NCI-H1436 treated with DMSO at 0.1 percent for 48 hours (cell line): ENCODE data around the gene RFX4.
"Not testable (repeated sequence)": the region's sequence is repeated elsewhere in the genome, so short reads cannot be mapped to it uniquely, and the experiment has no call there.

ENCODE experiments used
- DNase-seq: peaks from one replicate; lab custom pipeline; 2025; lab: John Stamatoyannopoulos, UW

The RFX4 gene

DNA sequence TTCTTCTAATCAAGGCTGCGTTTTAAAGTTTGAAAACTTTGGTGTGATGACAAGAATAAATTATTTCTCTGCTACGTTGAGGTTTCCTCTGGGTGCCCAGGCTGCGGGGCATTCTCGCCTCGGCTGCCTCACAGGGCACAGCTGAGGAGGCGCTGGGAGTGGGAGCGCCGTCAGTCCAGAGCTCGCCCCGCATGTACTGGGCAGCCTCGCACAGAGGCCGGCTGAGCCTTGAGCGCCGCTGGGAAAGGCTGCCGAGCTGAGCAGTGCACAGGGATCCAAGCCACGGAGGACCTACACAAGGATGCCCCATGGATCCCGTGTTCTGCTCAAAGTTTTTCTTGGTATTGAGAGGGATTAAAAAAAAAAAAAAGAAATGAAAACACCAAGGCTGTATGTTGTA lies 11.6 kb downstream of the RFX4 start:
- DNase-seq = no peak

DNA sequence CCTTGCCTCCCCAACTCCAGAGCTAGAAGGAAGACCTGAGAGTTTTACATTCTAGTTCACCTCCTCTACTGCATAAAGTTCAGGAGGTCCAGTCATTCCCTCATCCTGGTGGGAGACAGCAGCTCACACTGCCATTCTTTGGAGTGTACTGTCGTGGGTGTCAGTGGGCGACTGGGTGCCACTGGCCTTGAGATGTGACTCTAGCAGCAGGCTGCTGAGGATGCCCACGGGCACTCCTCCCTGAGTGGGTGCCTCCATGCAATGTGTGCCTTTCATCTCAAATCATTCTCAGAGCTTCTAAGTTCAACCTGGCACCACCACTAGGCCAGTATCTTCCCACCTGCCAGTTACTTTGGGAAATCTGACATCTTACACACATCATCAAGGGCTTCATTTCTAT lies 12.5 kb downstream of the RFX4 start:
- DNase-seq = no peak

DNA sequence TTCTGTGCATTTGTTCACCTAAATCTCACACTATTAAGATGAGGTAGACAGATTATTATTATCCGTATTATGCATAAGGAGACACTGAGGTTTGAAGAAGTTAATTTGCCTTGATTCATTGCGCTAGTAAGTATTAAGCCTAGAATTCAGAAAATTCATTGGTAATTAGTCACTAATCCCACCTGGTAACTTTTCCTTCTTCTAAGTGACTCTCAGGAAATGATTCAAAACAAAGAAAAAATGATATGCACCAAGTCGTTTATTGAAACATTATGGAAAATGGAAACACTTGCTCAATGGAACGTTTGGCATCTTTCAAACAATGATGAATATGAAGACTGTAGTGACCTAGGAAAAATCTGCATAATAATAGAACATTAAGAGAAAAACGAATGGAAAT lies 15.2 kb downstream of the RFX4 start:
- DNase-seq = no peak

DNA sequence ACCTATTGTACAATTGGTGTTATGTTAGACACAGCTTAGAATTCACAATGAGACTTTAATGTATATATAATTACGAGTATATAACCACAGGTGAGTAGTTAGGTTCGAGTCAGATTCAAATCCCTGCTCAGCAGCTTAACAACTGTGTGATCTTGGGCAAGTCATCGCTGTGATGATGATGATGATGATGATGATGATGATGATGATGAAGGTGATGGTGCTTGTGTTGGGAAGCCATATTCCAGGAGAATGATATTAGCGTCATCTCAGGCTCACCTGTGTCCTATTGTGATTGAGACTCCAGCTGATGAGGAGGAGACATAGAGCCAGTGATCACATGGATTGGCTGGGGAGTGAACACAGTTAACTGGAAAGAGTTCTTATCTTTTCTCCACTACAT lies 16.5 kb downstream of the RFX4 start:
- DNase-seq = no peak

DNA sequence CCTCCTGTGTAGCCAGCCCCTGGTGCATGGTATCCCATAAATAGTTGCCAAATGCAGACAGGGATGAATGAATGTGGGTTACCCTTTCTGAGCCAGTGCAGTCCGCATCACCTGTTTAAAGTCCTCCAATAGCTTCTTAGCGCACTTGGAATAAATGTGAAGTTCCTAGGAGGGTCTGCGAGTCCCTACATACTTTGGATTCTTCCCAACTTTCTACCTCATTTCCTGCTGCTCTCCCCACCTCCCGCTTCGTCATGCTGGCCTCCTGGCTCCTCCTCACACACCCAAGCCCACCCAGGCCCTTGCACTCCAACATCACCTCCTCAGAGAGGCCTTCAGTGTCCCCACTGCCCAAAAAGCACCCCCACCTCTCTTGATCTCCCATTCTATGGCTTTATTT lies 17.7 kb downstream of the RFX4 start:
- no peak for DNase-seq

DNA sequence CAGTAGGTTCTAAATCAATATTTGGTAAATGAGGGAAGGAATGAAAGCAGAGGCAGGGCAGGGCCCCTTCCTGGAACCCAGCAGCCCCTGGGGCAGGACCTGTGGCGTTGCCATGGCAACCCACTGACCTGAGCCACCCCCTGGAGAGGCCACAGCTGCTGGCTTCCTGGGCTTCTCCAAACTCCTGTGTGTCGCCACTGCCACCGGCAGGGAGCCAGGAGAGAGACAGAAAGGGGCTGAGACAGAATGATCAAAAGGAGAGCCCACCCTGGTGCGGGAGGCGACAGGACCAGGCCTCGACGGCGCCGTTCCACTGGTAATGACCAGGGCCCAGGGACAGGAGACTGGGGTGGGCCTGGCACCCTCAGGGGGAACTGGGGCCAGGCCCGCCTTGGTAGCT lies 18.2 kb downstream of the RFX4 start:
- no peak for DNase-seq

DNA sequence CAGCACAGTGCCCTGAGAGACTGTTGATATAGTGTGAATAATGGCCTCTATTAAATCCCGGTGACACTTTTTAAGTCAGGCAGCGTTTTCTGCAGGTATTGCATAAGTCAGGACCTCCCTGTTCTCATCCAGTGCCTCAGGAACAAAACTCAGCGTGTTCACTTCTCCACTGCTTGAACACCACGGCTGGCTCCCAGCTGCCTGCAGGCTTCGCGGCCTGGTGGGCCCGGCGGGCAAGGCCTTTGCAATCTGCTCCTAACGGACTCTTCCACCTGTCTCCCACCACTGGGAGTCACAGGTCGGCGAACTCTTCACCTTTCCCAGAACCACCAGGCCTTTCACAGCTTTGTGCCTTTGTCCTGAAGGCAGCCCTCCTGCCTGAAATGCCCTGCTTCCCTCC lies 18.7 kb downstream of the RFX4 start:
- DNase-seq = no peak

DNA sequence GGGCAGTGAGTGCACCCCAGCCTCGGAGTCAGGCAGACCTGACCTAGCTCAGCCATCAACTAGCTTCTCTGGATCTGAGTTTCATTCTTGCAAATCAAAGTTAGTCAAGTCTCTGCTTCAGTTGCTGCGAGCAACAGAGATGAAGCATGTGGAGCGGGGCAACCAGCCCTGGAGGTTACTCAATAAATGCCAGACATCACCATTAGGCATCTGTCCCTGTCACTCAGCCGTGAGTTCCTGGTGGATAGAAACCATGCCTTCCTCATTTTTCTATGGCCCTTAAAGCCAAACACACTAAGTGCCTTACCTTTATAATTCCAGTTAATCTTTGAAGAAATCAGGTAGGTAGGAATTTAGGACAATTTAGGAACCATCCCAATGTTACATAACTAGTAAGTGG lies 19.3 kb downstream of the RFX4 start:
- DNase-seq = no peak

DNA sequence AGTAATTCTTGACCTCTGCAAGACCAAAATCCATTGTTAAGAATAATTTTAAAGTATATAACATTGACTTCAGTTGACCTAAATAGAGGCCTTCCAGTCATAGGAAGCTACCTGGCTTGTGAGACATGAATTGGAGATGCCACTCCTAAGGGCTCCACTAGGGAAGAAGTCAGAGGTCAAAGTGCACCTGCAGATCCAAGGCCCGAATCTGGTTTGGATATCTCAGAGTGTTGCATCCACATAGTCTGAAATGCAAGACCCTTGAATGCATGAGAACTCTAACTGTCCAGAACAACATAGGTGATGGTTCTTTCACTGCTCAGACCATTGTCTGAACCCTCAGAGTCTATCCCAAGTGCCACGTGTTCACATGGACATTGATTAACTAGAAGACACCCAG lies 22.4 kb downstream of the RFX4 start:
- no peak for DNase-seq

DNA sequence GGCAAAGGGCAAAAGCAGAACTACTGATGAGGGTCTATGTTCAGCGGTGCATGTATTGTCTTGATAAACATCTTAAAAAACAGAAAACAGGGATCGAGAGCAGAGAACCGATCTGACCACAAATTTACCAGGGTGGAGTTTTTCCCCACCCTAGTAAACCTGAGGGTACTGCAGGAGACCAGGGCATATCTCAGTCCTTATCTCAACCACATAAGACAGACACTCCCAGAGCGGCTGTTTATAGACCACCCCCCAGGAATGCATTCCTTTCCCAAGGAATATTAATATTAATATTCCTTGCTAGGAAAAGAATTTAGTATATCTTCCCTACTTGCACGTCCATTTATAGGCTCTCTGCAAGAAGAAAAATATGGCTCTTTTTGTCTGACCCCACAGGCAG lies 37.8 kb downstream of the RFX4 start:
- DNase-seq = not testable (repeated sequence)

DNA sequence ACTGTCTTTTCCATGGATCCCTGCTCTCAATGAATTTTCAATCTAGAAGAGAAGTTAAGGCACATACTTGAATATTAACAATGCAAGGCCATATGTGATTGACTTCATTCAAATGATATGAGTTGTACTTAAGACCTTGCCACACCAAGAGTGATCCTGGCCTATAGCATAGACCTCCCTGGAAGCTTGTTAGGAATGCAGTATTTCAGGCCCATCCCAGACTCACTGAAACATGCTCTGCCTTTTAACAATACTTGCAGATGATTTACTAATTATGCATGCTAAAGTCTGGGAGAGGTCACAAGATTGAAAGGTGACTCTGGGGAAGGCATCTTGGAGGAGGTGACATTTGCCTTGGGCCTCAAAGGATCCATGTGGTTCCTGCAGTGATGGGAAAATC lies 43.2 kb downstream of the RFX4 start:
- no peak for DNase-seq

DNA sequence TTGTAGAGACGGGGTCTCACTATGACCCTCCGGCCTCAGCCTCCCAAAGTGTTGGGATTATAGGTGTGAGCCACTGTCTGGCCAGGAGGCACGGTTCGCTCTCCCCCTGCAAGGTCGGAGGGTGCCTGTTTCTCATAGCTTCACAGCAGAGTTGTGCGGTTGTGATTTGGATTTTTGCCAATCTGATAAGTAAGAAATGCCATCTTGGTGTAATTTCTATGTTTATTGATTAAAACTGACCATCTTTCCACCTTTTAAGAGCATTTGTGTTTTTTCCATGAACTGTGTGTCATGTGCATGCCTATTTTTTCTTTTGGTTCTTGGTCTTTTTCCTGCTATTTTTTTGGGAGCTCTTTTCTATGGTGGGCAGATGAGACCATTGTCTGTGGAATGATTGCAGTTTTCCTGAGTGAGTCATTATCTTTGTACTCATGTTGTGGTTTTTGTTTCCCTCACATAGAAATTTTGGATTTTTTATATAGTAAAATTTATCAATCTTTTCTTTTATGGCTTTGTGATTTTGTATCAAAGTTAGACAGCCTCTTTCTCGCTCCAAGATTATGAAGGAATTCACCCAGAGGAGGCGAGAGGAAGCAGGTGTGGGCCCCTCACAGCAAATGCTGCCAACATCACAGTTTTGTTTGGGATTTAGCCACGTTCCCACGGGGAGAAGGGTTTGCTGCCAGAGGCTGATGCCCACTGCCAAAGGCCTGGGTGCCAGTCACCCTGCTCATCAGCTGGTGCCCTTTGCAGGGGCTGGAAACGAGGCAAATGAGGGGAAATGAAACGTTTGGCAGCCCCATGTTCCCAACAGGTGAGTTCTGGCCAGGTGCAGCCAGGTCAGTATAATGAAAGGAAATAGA lies 47.2 kb downstream of the RFX4 start:
- no peak for DNase-seq

DNA sequence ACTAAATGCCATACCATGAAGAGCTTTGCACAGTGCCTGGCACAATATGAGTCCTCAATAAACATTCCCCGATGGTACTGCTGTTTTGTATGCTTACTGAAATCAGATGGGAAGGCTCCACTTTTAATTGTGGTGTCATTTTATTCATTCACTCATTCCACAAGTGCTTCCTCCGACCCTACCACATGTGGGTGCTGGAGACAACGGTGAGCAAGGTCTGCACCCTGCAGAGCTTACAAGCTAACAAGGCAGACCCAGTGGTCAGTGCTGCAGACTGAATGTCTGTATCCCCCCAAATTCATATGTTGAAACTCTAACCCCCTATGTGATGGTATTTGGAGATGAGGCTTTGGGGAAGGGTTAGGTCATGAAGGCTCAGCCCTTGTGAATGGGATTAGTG lies 48.3 kb downstream of the RFX4 start:
- DNase-seq = no peak

DNA sequence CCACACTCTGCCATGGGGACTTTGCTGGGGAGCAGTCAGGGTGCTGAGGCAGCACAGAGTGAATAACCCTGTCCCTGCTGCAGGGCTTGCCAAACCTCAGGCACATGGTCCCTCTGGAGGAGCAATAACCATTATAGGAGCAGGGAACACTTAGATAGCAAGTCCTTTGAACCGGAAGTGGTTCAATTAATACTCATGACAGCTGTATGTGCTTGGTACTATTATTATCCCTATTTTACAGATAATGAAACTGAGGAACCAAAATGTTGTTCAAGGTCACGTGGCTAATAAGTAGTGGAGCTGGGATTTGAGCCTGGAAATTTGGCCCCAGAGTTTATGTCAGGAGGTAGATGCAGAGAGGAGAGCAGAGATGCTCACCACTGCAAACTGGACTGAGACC lies 49.0 kb downstream of the RFX4 start:
- DNase-seq = no peak

DNA sequence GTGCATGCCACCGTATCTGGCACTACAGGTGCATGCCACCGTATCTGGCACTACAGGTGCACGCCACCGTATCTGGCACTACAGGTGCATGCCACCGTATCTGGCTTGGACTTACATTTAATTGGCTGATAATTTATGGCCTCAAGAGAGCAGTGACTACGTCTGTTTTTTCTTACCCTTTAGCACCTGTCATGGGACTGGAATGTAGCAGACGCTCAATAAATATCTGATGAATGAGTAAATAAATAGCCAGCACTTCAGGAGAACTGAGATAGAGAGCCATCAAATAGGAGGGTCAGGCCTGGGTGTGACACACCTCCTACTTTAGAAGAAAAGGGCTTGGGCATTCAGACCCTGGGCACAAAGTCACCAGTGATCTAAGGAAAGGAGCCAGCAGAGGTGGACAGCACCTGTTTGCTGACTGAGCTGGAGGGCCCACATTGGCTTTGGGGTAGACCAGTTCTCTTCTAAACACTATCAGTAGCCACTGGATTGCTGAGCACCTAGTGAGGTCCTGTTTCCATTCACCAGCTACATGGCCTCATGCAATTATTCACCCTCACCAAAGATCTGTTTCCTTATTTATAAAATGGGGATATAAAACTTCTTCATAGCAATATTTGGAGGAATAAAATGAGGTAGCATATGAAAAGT lies 50.1 kb downstream of the RFX4 start:
- no peak for DNase-seq

DNA sequence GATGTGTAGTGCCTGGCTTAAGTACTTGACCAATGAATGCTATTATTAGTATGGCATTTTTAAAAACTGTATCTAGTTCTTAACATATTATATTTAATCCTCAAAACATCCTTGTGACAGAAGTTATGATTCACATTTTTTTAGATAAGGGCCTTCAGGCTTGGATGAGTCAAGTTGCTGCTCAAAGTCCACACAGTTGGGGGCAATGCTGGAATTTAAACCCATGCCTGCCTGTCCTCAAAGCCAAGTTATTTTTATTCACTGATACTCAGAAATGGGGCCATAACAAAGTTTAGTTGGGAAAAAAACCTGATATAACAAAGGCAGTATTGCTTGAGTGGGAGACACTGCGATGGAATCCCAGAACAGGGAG lies 50.6 kb downstream of the RFX4 start:
- no peak for DNase-seq

DNA sequence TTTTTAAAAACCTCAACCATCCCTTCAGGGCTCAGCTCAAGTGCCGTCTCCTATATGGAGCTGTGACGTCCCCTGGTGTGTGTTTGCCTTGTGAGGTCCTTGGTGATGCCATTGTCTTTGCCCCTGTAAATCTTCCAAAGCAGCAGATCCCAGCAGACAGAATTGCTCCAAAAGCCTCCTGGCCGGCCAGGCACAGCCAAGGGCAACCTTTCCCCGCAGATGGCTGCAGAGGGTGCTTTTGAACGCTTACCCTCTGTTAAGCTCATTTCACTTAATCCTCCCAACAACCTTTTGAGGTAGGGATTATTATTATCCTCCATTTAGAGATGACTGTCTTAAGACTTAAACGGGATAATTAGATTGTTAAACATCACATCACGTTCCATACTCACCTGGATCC lies 51.4 kb downstream of the RFX4 start:
- no peak for DNase-seq

DNA sequence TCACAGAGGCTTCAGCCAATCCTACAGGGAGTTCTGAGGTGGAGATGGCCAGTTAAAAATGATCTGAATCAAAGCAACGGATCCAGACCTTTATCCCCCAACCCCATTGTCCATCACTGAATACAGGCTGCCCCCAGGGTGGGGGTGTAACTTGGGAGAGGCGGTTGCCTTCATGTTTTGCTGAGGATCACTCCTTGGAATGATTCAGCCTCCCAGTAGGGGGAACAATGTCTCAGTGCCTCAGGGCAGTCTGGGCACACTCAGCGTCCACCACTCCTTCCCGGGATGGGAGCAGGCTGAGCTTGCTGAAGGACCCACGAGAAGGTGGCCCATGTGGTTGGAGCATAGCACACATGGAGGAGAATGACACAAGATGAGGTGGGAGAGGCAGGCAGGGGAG lies 60.2 kb downstream of the RFX4 start:
- DNase-seq = no peak

DNA sequence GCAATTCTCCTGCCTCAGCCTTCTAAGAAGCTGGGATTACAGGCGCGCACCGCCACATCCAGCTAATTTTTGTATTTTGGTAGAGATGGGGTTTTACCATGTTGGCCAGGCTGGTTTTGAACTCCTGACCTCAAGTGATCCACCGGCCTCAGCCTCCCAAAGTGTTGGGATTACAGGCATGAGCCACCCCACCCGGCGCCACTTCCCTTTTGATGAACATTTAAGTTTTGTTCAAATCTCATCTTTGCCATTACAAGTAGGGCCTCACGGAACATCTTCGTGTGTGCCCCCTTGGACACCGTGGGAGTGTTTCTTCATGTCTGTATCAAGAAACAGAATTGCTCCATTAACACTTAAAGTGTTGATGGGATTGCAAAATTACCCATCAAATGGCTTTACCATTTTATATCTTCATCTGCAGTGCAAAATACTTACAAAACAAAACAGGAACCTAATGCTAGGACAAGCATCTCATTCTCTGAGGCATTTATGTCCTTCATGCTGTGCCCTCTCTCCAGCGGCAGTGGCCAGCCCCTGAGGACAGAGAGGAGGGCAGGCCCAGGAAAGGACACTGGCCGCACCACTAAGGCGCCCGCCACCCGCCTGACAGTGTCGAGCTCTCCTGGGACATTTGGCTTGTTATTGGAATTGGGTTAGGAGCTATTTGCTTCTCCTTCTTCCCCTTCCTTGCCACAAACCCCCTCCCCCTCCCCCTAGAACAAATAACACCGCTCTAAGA lies 61.7 kb downstream of the RFX4 start:
- DNase-seq = no peak

DNA sequence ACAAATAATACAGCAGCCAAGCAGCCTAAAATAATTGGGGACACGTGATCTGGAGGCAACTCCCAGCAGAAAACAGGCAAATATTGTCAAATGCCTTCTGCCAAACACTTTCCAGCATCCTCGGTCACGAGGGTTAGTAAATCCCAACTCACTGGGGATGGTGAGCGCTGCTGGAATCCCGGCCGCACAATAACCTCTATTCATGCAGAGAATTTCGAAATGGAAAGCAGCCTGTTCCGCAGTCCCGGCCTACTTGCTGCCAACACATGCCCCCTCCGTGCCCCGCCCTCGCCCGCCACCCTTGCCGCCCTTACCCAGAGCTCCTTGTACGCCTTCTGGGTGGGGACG lies 62.2 kb downstream of the RFX4 start:
- no peak for DNase-seq

DNA sequence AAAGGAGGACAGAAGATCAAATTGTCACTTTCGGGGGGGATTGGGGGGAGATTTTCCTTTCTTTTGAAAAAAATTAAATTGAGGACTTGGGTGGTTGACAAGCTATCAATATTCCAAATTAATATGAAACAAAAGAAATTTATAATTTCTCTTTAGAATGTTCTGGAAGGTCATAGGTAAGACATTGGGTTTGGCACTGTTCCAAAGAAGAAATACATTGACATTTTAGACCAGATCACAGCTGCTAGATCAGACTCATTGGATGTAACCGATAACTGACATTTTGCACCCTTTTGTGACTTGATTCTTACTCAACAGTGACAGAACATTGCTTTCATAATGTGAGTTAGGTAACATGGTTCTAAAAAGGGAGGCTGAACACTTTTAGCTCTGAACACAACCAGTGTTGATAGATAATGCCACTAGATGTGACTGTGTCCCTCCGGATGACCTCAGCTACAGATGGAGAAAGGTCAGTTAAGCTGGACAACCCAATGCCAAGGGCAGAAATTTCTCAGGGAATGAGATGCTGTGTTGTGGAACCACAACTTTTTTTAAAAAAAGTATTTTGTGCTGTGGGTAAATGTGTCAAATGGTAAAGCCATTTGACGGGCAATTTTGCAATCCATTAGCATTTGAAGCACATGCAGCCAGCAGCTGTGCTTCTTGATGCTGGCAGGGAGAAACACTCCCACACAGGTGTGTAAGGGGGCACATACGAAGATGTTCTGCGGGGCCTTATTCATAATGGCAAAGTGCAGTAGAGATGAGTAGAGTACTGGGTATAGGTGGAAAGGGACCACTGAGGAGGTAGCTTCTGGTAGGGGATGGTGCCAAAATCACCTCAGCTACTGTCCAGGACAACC lies 62.9 kb downstream of the RFX4 start:
- no peak for DNase-seq

DNA sequence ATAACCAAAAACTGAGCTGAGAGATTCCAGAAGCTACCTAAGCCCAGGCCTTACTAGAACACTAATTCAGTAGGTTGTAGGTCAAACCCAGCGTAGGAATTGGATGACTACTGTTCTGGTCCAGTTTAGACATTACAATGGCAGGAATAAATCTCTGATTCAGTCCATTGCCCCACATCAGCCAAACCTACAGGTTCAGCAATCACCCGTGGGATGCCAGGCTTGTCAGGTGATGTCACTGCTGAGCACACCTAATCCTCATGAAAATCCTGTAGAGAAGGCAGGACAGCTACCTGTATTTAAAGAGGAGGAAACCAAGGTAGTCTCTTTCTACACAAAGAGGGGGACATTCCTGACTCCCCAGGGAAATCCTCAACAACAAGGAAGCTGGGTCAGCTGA lies 63.7 kb downstream of the RFX4 start:
- DNase-seq = no peak
